HCT116 (cell line): ENCODE results near the gene ZNF787. TPM values are rescaled to one million over a fixed set of nuclear protein-coding genes. Genes with fewer than 3 reads are reported as not detected.

Experiments
- ATAC-seq: fragments of 200-7000 bp; cut with Tn5 transposase; 2 replicates; pipeline ENCODE4 v1.9.1; 2020; ENCODE audit warnings: mild to moderate bottlenecking, moderate library complexity
- BruUV-seq: library from RNA; stranded (reverse); fragments of 400-500 nt; replicated peaks from 2 replicates; lab custom pipeline; 2021; lab: Mats Ljungman, UMichigan
- CTCF ChIA-PET: fragments of 300-600 bp; sonication (Branson Sonifier 250); formaldehyde crosslinking; loops from one replicate; lab custom pipeline; 2021; ENCODE audit warnings: antibody characterized with exemption; lab: Charles Lee
- POLR2A ChIA-PET: fragments of 300-600, 350-600 bp; sonication (Branson Sonifier 250); formaldehyde crosslinking; loops from one replicate; lab custom pipeline; 2021; ENCODE audit warnings: antibody characterized with exemption; lab: Charles Lee
- RAD21 ChIA-PET, 2 experiments: fragments of 300-600 bp; sonication (Branson Sonifier 250); formaldehyde crosslinking; loops; one replicate each; lab custom pipeline; 2023; ENCODE audit warnings: low total read pairs in 2 of 2; ENCODE audit not compliant: uncharacterized antibody in 2 of 2, unreplicated experiment in 2 of 2, low non-redundant PET in 1 of 2; lab: Charles Lee
- DNase-seq: peaks from one replicate; pipeline ENCODE4 v3.0.0-alpha.2; 2010; ENCODE audit warnings: low read depth, low spot score
- H2AFZ ChIP-seq: fragments of 200-600 bp; shearing (Covaris generic), sonication (generic); 2 replicates; pipeline ENCODE4 v1.6.1; 2017; ENCODE audit warnings: low read depth, mixed run types, mixed read lengths, antibody characterized with exemption, low read length; ENCODE audit not compliant: poor library complexity, severe bottlenecking
- H3K27ac ChIP-seq: 2 replicates; pipeline ENCODE4 v1.5.1; 2012; ENCODE audit warnings: low read depth, low read length
- H3K27me3 ChIP-seq: fragments of 200-600 bp; sonication (generic); 2 replicates; pipeline ENCODE4 v1.6.1; 2016; ENCODE audit warnings: mixed run types, low read length, mixed read lengths; ENCODE audit not compliant: insufficient read depth
- H3K36me3 ChIP-seq, 2 experiments: fragments of 200-500 bp in 1 of 2; fragments of 200-600 bp in 1 of 2; sonication (Bioruptor generic) in 1 of 2; sonication (generic) in 1 of 2; 2 replicates each; pipeline versions ENCODE4 v1.5.1 to v1.6.1; 2014 to 2016; ENCODE audit warnings: low read length in 2 of 2, inconsistent platforms in 1 of 2, mixed read lengths in 1 of 2, mixed run types in 1 of 2; ENCODE audit not compliant: insufficient read depth in 2 of 2, control insufficient read depth in 1 of 2
- H3K4me1 ChIP-seq, 2 experiments: fragments of 200-600 bp in 1 of 2; sonication (generic) in 1 of 2; 2 replicates each; pipeline versions ENCODE4 v1.5.1 to v1.6.1; 2012 to 2017; ENCODE audit warnings: low read length in 2 of 2, inconsistent platforms in 1 of 2, mild to moderate bottlenecking in 1 of 2, mixed read lengths in 1 of 2, mixed run types in 1 of 2, moderate library complexity in 1 of 2; ENCODE audit not compliant: insufficient read depth in 2 of 2, control insufficient read depth in 1 of 2
- H3K4me2 ChIP-seq: fragments of 200-600 bp; sonication (generic); 2 replicates; pipeline ENCODE4 v1.6.1; 2017; ENCODE audit warnings: mixed run types, low read length, mixed read lengths
- H3K4me3 ChIP-seq, 2 experiments: fragments of 200-600 bp in 1 of 2; sonication (generic) in 1 of 2; replicated peaks in 1 of 2; 2 replicates each; pipeline ENCODE4 v1.5.1; 2011 to 2016; ENCODE audit warnings: low read length in 2 of 2, control low read depth in 1 of 2, low read depth in 1 of 2, mild to moderate bottlenecking in 1 of 2, mixed read lengths in 1 of 2, mixed run types in 1 of 2
- H3K79me2 ChIP-seq: fragments of 200-600 bp; sonication (generic); 2 replicates; pipeline ENCODE4 v1.6.1; 2017; ENCODE audit warnings: mild to moderate bottlenecking, mixed run types, low read length, moderate library complexity, mixed read lengths; ENCODE audit not compliant: insufficient read depth
- H3K9ac ChIP-seq: fragments of 200-600 bp; sonication (generic); 2 replicates; pipeline ENCODE4 v1.6.1; 2016; ENCODE audit warnings: low read length, mixed read lengths
- H3K9me2 ChIP-seq: fragments of 200-600 bp; sonication (generic), shearing (Covaris generic); 2 replicates; pipeline ENCODE4 v1.6.1; 2017; ENCODE audit warnings: mixed run types, mild to moderate bottlenecking, moderate library complexity; ENCODE audit not compliant: insufficient read depth
- H3K9me3 ChIP-seq, 2 experiments: fragments of 200-500 bp in 1 of 2; fragments of 200-600 bp in 1 of 2; sonication (Bioruptor generic) in 1 of 2; sonication (generic) in 1 of 2; 2 replicates each; pipeline ENCODE4 v1.6.1; 2014 to 2017; ENCODE audit warnings: low read length in 2 of 2, mixed read lengths in 2 of 2, inconsistent platforms in 1 of 2, low read depth in 1 of 2, mild to moderate bottlenecking in 1 of 2, mixed run types in 1 of 2, moderate library complexity in 1 of 2; ENCODE audit not compliant: control insufficient read depth in 1 of 2, insufficient read depth in 1 of 2
- H4K20me1 ChIP-seq: fragments of 200-600 bp; sonication (generic), shearing (Covaris generic); 2 replicates; pipeline ENCODE4 v1.6.1; 2017; ENCODE audit warnings: mixed run types, mild to moderate bottlenecking, moderate library complexity; ENCODE audit not compliant: insufficient read depth
- CBX3 ChIP-seq: IDR thresholded peaks from 2 replicates; pipeline ENCODE4 v1.6.1; 2012; ENCODE audit warnings: low read depth
- EGR1 ChIP-seq: IDR thresholded peaks from 2 replicates; pipeline ENCODE4 v1.6.1; 2012; ENCODE audit warnings: low read depth
- ELF1 ChIP-seq: IDR thresholded peaks from 2 replicates; pipeline ENCODE4 v1.6.1; 2012; ENCODE audit warnings: low read depth, borderline replicate concordance
- EZH2 ChIP-seq: fragments of 200-600 bp; sonication (generic); IDR thresholded peaks from 2 replicates; pipeline ENCODE4 v1.6.1; 2017; ENCODE audit warnings: antibody characterized with exemption, mixed run types
- EZH2phosphoT487 ChIP-seq: fragments of 200-600 bp; IDR thresholded peaks from 2 replicates; pipeline ENCODE4 v1.6.1; 2018; ENCODE audit warnings: antibody characterized with exemption, borderline replicate concordance
- FOSL1 ChIP-seq: IDR thresholded peaks from 2 replicates; pipeline ENCODE4 v1.6.1; 2012; ENCODE audit warnings: low read depth
- JUND ChIP-seq: IDR thresholded peaks from 2 replicates; pipeline ENCODE4 v1.6.1; 2012
- MAX ChIP-seq: IDR thresholded peaks from 2 replicates; pipeline ENCODE4 v1.6.1; 2012
- POLR2A ChIP-seq: IDR thresholded peaks from 2 replicates; pipeline ENCODE4 v1.7.0; 2011; ENCODE audit warnings: borderline replicate concordance; ENCODE audit not compliant: insufficient read depth, insufficient read length; ENCODE audit errors: extremely low read depth
- POLR2AphosphoS5 ChIP-seq: IDR thresholded peaks from 2 replicates; pipeline ENCODE4 v1.6.1; 2011; ENCODE audit warnings: mild to moderate bottlenecking, low read depth, low read length, moderate library complexity
- RAD21 ChIP-seq: IDR thresholded peaks from 2 replicates; pipeline ENCODE4 v1.6.1; 2012; ENCODE audit warnings: low read depth, mild to moderate bottlenecking
- SIN3A ChIP-seq: IDR thresholded peaks from 2 replicates; pipeline ENCODE4 v1.6.1; 2012; ENCODE audit warnings: low read depth
- SP1 ChIP-seq: IDR thresholded peaks from 2 replicates; pipeline ENCODE4 v1.6.1; 2012; ENCODE audit warnings: low read depth
- SRF ChIP-seq: IDR thresholded peaks from 2 replicates; pipeline ENCODE4 v1.6.1; 2012; ENCODE audit warnings: low read depth
- YY1 ChIP-seq: IDR thresholded peaks from 2 replicates; pipeline ENCODE4 v1.6.1; 2011; ENCODE audit warnings: low read length, low read depth, moderate library complexity, mild to moderate bottlenecking; ENCODE audit not compliant: insufficient replicate concordance; ENCODE audit errors: extremely low read depth
- ZBTB33 ChIP-seq: IDR thresholded peaks from 2 replicates; pipeline ENCODE4 v1.6.1; 2011; ENCODE audit warnings: mild to moderate bottlenecking, low read length, moderate library complexity; ENCODE audit not compliant: insufficient replicate concordance; ENCODE audit errors: extremely low read depth
- ZNF274 ChIP-seq: fragments of 200-500 bp; sonication (Bioruptor generic); IDR thresholded peaks from 2 replicates; pipeline ENCODE4 v1.6.1; 2014; ENCODE audit warnings: mild to moderate bottlenecking, low read depth, low read length, inconsistent platforms
- intact Hi-C: fragments of 100-400 bp; cut with micrococcal nuclease; formaldehyde crosslinking; loops from 2 replicates; pipeline ENCODE4 v1.10.0; 2022
- total RNA-seq: library from RNA; stranded (reverse); gene quantifications from one replicate; pipeline ENCODE4 v1.2.1, GENCODE V29; 2021; ENCODE audit not compliant: unreplicated experiment

Gene ZNF787
- total RNA-seq, 1 experiment from 2014 or later = 40.3 TPM

- POLR2A ChIA-PET = no interaction called here
- Histone ChIP-seq H4K20me1 (peaks cover 5% of the 10 kb centered on the region; the same call in 1 of the 2 replicates), H3K9ac (no peak overlapping the region), H3K4me2 (no peak overlapping the region), H3K79me2 (peaks cover 47% of the 10 kb centered on the region), H3K27ac (no peak overlapping the region), H3K9me3 (no peaks in the 10 kb centered on the region), H3K9me2 (no peaks in the 10 kb centered on the region), H3K27me3 (no peaks in the 10 kb centered on the region), H3K4me1 (no peaks in the 10 kb centered on the region), H3K4me3 (no peak overlapping the region), H2AFZ (no peak overlapping the region), H3K36me3 (no peaks in the 10 kb centered on the region; a peak in 1 of 4 replicates)
- CTCF ChIA-PET = no interaction called here
- RAD21 ChIA-PET = no interaction called here
- DNase-seq = no peak
- TF ChIP-seq RAD21 = no peak
- TF ChIP-seq POLR2A = no peak
- TF ChIP-seq POLR2AphosphoS5 = no peak
- TF ChIP-seq ZNF274 = no peak
- no peak for TF ChIP-seq SIN3A
- TF ChIP-seq FOSL1 = no peak
- no peak for TF ChIP-seq JUND
- TF ChIP-seq SRF = no peak
- TF ChIP-seq CBX3 = no peak
- TF ChIP-seq YY1 = no peak
- intact Hi-C loops = no loop called here
- no TSS peak for BruUV-seq
- ATAC-seq = no peak
These were observed 31.8 kb downstream of the ZNF787 start for GRCh38 chr19:56089344-56089743.

- ChIA-PET POLR2A (no interaction called here), CTCF (no interaction called here), RAD21 (no interaction called here)
- Histone ChIP-seq H3K36me3 (no peaks in the 10 kb centered on the region; a peak in 1 of 4 replicates), H3K4me2 (no peak overlapping the region), H3K27ac (no peak overlapping the region), H3K9me3 (no peaks in the 10 kb centered on the region), H3K27me3 (no peaks in the 10 kb centered on the region), H2AFZ (no peak overlapping the region), H4K20me1 (peaks cover 5% of the 10 kb centered on the region; the same call in 1 of the 2 replicates), H3K9me2 (no peaks in the 10 kb centered on the region), H3K4me1 (no peaks in the 10 kb centered on the region), H3K79me2 (peaks cover 43% of the 10 kb centered on the region), H3K9ac (no peak overlapping the region), H3K4me3 (no peak overlapping the region)
- intact Hi-C loops = no loop called here
- BruUV-seq = no TSS peak
- ATAC-seq = no peak
- no peak for DNase-seq
- TF ChIP-seq ZBTB33 (no peak), RAD21 (no peak), EZH2 (no peak), ZNF274 (no peak), MAX (no peak), FOSL1 (no peak), JUND (no peak), EGR1 (no peak), ELF1 (no peak), SP1 (no peak), SRF (no peak), EZH2phosphoT487 (no peak)
These were observed 32.4 kb downstream of the ZNF787 start for GRCh38 chr19:56088497-56089215.
